H9 (cell line): Measurements from ENCODE around the gene OR9K2. TPM values are rescaled to one million over a fixed set of nuclear protein-coding genes. Genes with fewer than 3 reads are reported as not detected.

Experiments
- DNase-seq: peaks from one replicate; pipeline ENCODE4 v3.0.0-alpha.2; 2017
- H2AFZ ChIP-seq: one replicate; pipeline ENCODE4 v1.6.1; 2013; ENCODE audit warnings: mild to moderate bottlenecking, low read length, control low read depth, moderate library complexity
- H2AK5ac ChIP-seq: 2 replicates; pipeline ENCODE4 v1.6.1; 2013; ENCODE audit warnings: low read length, control low read depth, mixed read lengths; ENCODE audit not compliant: insufficient read length
- H2BK120ac ChIP-seq: one replicate; pipeline ENCODE4 v1.6.1; 2013; ENCODE audit warnings: low read depth, mild to moderate bottlenecking, low read length, control low read depth, inconsistent platforms; ENCODE audit not compliant: poor library complexity, severe bottlenecking
- H2BK12ac ChIP-seq: 2 replicates; pipeline ENCODE4 v1.6.1; 2013; ENCODE audit warnings: low read length, control low read depth, mixed read lengths, low read depth; ENCODE audit not compliant: insufficient read length
- H2BK15ac ChIP-seq: 2 replicates; pipeline ENCODE4 v1.6.1; 2013; ENCODE audit warnings: low read depth, low read length, control low read depth
- H2BK20ac ChIP-seq: one replicate; pipeline ENCODE4 v1.6.1; 2013; ENCODE audit warnings: low read depth, mild to moderate bottlenecking, low read length, control low read depth, inconsistent platforms; ENCODE audit not compliant: poor library complexity, severe bottlenecking
- H2BK5ac ChIP-seq: 2 replicates; pipeline ENCODE4 v1.6.1; 2013; ENCODE audit warnings: low read length, control low read depth, mixed read lengths; ENCODE audit not compliant: insufficient read length
- H3K14ac ChIP-seq: 2 replicates; pipeline ENCODE4 v1.6.1; 2013; ENCODE audit warnings: low read length, control low read depth; ENCODE audit not compliant: insufficient read depth
- H3K18ac ChIP-seq: 2 replicates; pipeline ENCODE4 v1.6.1; 2013; ENCODE audit warnings: low read depth, mild to moderate bottlenecking, mixed read lengths, low read length, control low read depth; ENCODE audit not compliant: insufficient read length
- H3K23ac ChIP-seq: 2 replicates; pipeline ENCODE4 v1.6.1; 2013; ENCODE audit warnings: low read length, control low read depth, mixed read lengths, low read depth; ENCODE audit not compliant: insufficient read length
- H3K23me2 ChIP-seq: 2 replicates; pipeline ENCODE4 v1.6.1; 2013; ENCODE audit warnings: low read depth, mild to moderate bottlenecking, mixed read lengths, low read length, control low read depth; ENCODE audit not compliant: insufficient read length, poor library complexity, severe bottlenecking
- H3K27ac ChIP-seq: 2 replicates; pipeline ENCODE4 v1.5.1; 2013; ENCODE audit warnings: low read length, control low read depth, mixed read lengths, low read depth; ENCODE audit not compliant: insufficient read length
- H3K27me3 ChIP-seq: 2 replicates; pipeline ENCODE4 v1.6.1; 2013; ENCODE audit warnings: low read length, control low read depth, inconsistent platforms; ENCODE audit not compliant: insufficient read depth
- H3K4ac ChIP-seq: 2 replicates; pipeline ENCODE4 v1.6.1; 2013; ENCODE audit warnings: low read depth, mild to moderate bottlenecking, control low read depth, inconsistent platforms, low read length, moderate library complexity
- H3K4me1 ChIP-seq: 2 replicates; pipeline ENCODE4 v1.6.1; 2013; ENCODE audit warnings: low read length, control low read depth, inconsistent platforms; ENCODE audit not compliant: insufficient read depth
- H3K4me2 ChIP-seq: 2 replicates; pipeline ENCODE4 v1.6.1; 2013; ENCODE audit warnings: low read length, control low read depth, mixed read lengths; ENCODE audit not compliant: insufficient read length, insufficient read depth
- H3K56ac ChIP-seq: 2 replicates; pipeline ENCODE4 v1.6.1; 2013; ENCODE audit warnings: low read depth, mild to moderate bottlenecking, mixed read lengths, low read length, control low read depth; ENCODE audit not compliant: insufficient read length
- H3K79me1 ChIP-seq: 2 replicates; pipeline ENCODE4 v1.6.1; 2013; ENCODE audit warnings: low read depth, mild to moderate bottlenecking, moderate library complexity, low read length, control low read depth, inconsistent platforms; ENCODE audit not compliant: insufficient read depth, poor library complexity, severe bottlenecking
- H3K79me2 ChIP-seq: 2 replicates; pipeline ENCODE4 v1.6.1; 2013; ENCODE audit warnings: low read length, control low read depth, inconsistent platforms; ENCODE audit not compliant: insufficient read depth
- H3K9ac ChIP-seq: 2 replicates; pipeline ENCODE4 v1.6.1; 2013; ENCODE audit warnings: low read length, control low read depth, mixed read lengths; ENCODE audit not compliant: insufficient read length; ENCODE audit errors: extremely low read depth
- H3K9me3 ChIP-seq: one replicate; pipeline ENCODE4 v1.6.1; 2013; ENCODE audit warnings: low read depth, low read length, inconsistent platforms; ENCODE audit not compliant: control insufficient read depth
- H3T11ph ChIP-seq: one replicate; pipeline ENCODE4 v1.6.1; 2013; ENCODE audit warnings: mild to moderate bottlenecking, low read length, control low read depth, inconsistent platforms
- H4K20me1 ChIP-seq: one replicate; pipeline ENCODE4 v1.6.1; 2013; ENCODE audit not compliant: control insufficient read depth, insufficient read length, insufficient read depth
- H4K5ac ChIP-seq: 2 replicates; pipeline ENCODE4 v1.6.1; 2013; ENCODE audit warnings: low read depth, mild to moderate bottlenecking, mixed read lengths, low read length, control low read depth; ENCODE audit not compliant: insufficient read length
- H4K8ac ChIP-seq: replicated peaks from 2 replicates; pipeline ENCODE4 v1.6.1; 2013; ENCODE audit warnings: low read length, control low read depth, mixed read lengths, low read depth; ENCODE audit not compliant: insufficient read length
- H4K91ac ChIP-seq: 2 replicates; pipeline ENCODE4 v1.6.1; 2013; ENCODE audit warnings: low read depth, mild to moderate bottlenecking, moderate library complexity, mixed read lengths, low read length, control low read depth; ENCODE audit not compliant: insufficient read length
- H3K27ac Mint-ChIP-seq, 3 experiments: 2 replicates in 2 of 3; 3 replicates in 1 of 3; pipeline ENCODE4 v1.8.0; 2020 to 2021; ENCODE audit warnings: mixed read lengths in 3 of 3, mild to moderate bottlenecking in 1 of 3, moderate library complexity in 1 of 3
- H3K27me3 Mint-ChIP-seq: 2 replicates; pipeline ENCODE4 v1.8.0; 2021; ENCODE audit warnings: low read depth, mild to moderate bottlenecking, moderate library complexity, mixed read lengths
- H3K36me3 Mint-ChIP-seq, 3 experiments: 2 replicates in 2 of 3; 3 replicates in 1 of 3; pipeline ENCODE4 v1.8.0; 2020 to 2021; ENCODE audit warnings: low read depth in 3 of 3, mixed read lengths in 3 of 3; ENCODE audit not compliant: insufficient read depth in 1 of 3
- H3K4me1 Mint-ChIP-seq, 2 experiments: 2 replicates each; pipeline ENCODE4 v1.8.0; 2020; ENCODE audit warnings: mixed read lengths in 2 of 2
- H3K4me3 Mint-ChIP-seq, 2 experiments: 2 replicates in 1 of 2; 3 replicates in 1 of 2; pipeline ENCODE4 v1.8.0; 2020 to 2021; ENCODE audit warnings: mild to moderate bottlenecking in 2 of 2, mixed read lengths in 2 of 2, moderate library complexity in 1 of 2
- H3K9me3 Mint-ChIP-seq, 2 experiments: 2 replicates in 1 of 2; 3 replicates in 1 of 2; pipeline ENCODE4 v1.8.0; 2020; ENCODE audit warnings: mild to moderate bottlenecking in 2 of 2, mixed read lengths in 2 of 2, moderate library complexity in 1 of 2
- WGBS: extraction: QIAGEN DNeasy Blood & Tissue Kit; methylation state at CpG from one replicate; pipeline ENCODE4 v1.1.7; 2013; ENCODE audit warnings: missing lambda C conversion rate, low lambda C conversion rate, mixed read lengths; ENCODE audit not compliant: insufficient read length; ENCODE audit errors: extremely low coverage; 5-methylcytosine and 5-hydroxymethylcytosine counted together
- total RNA-seq: library from RNA; stranded (reverse); gene quantifications from 2 replicates; pipeline ENCODE4 v1.2.1, GENCODE V29; 2021
- TF ChIP-seq, protein P1 (sequence below): fragments of 200-600 bp; sonication (generic); conservative IDR thresholded peaks from 3 replicates; pipeline ENCODE4 v1.8.0; 2021; ENCODE audit warnings: antibody characterized with exemption, mild to moderate bottlenecking

OR9K2 gene
- total RNA-seq, 1 experiment from 2014 or later = not detected

DNA sequence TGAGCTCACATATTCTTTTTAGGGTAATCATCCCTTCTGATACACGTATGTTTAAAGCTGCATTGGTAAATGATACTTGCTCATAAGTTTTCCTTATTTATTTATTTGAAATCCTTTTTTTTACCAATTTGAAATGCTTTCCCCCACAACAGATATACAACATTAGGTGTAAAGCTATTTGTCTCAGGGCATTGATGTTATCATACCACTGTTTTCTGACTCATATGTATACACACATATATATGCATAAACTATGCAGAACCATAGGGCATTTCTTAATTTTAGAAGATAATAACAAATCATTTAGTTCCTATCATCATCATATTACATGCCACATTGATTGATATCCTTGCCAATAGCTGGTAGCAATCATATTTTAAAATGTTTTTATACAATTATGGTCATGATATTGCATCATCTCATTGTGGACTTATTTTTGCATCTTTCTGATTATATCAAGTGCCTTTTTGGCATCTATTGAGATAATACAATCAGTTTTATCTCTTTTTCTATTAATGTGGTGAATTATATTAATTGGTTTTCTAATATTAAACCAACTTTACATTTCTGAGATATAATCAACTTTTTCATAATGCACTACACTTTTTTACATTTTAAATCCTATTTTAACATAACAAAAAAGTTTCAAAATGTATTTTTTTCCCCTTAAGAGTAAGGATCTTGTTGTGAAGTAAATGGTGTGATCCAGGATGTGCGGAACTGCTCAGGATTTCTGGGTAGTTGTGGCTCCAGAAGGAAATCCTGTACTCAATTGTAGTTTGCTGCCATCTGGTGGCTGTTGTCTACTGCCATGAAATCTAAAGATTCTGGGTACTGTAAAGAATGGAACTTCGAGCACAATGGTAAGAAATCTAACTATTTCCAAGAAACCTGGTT is 16.7 kb downstream of the OR9K2 start:
- DNase-seq = peak; percentile 69
- H3K27ac Mint-ChIP-seq = no peak overlapping the region
- H3K27me3 Mint-ChIP-seq = peaks cover 5% of the 10 kb centered on the region
- H2AFZ ChIP-seq = no peak overlapping the region
- no peak overlapping the region for H2BK15ac ChIP-seq
- no peaks in the 10 kb centered on the region; a peak in 1 of 7 replicates for H3K36me3 Mint-ChIP-seq
- no peaks in the 10 kb centered on the region for H3K79me2 ChIP-seq
- no peak overlapping the region for H3K4me3 Mint-ChIP-seq
- no peak overlapping the region for H2BK120ac ChIP-seq
- no peak overlapping the region for H4K8ac ChIP-seq
- no peak overlapping the region for H3K18ac ChIP-seq
- no peak overlapping the region for H4K91ac ChIP-seq
- H3K23ac ChIP-seq = no peak overlapping the region
- H2BK12ac ChIP-seq = no peak overlapping the region
- WGBS = no CpG with 5 or more reads among the region's 3 CpGs
- TF ChIP-seq, protein P1, sequence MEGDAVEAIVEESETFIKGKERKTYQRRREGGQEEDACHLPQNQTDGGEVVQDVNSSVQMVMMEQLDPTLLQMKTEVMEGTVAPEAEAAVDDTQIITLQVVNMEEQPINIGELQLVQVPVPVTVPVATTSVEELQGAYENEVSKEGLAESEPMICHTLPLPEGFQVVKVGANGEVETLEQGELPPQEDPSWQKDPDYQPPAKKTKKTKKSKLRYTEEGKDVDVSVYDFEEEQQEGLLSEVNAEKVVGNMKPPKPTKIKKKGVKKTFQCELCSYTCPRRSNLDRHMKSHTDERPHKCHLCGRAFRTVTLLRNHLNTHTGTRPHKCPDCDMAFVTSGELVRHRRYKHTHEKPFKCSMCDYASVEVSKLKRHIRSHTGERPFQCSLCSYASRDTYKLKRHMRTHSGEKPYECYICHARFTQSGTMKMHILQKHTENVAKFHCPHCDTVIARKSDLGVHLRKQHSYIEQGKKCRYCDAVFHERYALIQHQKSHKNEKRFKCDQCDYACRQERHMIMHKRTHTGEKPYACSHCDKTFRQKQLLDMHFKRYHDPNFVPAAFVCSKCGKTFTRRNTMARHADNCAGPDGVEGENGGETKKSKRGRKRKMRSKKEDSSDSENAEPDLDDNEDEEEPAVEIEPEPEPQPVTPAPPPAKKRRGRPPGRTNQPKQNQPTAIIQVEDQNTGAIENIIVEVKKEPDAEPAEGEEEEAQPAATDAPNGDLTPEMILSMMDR = peak; percentile 89
- H2AK5ac ChIP-seq = no peak overlapping the region
- H3K23me2 ChIP-seq = no peaks in the 10 kb centered on the region
- no peak overlapping the region for H3K27ac ChIP-seq
- no peak overlapping the region for H3K14ac ChIP-seq
- no peak overlapping the region for H2BK20ac ChIP-seq
- no peak overlapping the region for H3K4ac ChIP-seq
- H3K9ac ChIP-seq = no peak overlapping the region
- H2BK5ac ChIP-seq = no peak overlapping the region
- H3T11ph ChIP-seq = no peak overlapping the region
- no peaks in the 10 kb centered on the region for H3K4me1 Mint-ChIP-seq
- H3K9me3 Mint-ChIP-seq = no peaks in the 10 kb centered on the region; a peak in 2 of 5 replicates
- H3K56ac ChIP-seq = no peak overlapping the region
- H3K4me2 ChIP-seq = no peak overlapping the region
- H3K27me3 ChIP-seq = no peaks in the 10 kb centered on the region
- no peaks in the 10 kb centered on the region for H3K4me1 ChIP-seq
- H3K9me3 ChIP-seq = no peaks in the 10 kb centered on the region
- H4K5ac ChIP-seq = no peak overlapping the region
- H3K79me1 ChIP-seq = no peaks in the 10 kb centered on the region
- H4K20me1 ChIP-seq = no peaks in the 10 kb centered on the region
